HepG2 (cell line): ENCODE data around the gene PAXX. TPM values are rescaled to one million over a fixed set of nuclear protein-coding genes. Genes with fewer than 3 reads are reported as not detected.

Source experiments
- AGO2 ChIP-seq: fragments of 200-400 bp; formaldehyde crosslinking; optimal IDR thresholded peaks from 2 replicates; pipeline ENCODE3; 2017; ENCODE audit warnings: mild to moderate bottlenecking, low read depth, low read length, moderate library complexity
- AKAP8 ChIP-seq: sonication (generic); formaldehyde crosslinking; IDR thresholded peaks from 2 replicates; pipeline ENCODE4 v1.5.1; 2020; ENCODE audit warnings: mild to moderate bottlenecking, missing genetic modification reagents
- CHCHD3 ChIP-seq: sonication (generic); formaldehyde crosslinking; IDR thresholded peaks from 2 replicates; pipeline ENCODE4 v1.8.0; 2022; ENCODE audit warnings: mild to moderate bottlenecking, missing genetic modification reagents, moderate library complexity
- GZF1 ChIP-seq: sonication (generic); formaldehyde crosslinking; IDR thresholded peaks from 2 replicates; pipeline ENCODE4 v1.5.1; 2020; ENCODE audit warnings: mild to moderate bottlenecking, missing genetic modification reagents
- HNRNPLL ChIP-seq: fragments of 200-400 bp; formaldehyde crosslinking; IDR thresholded peaks from 2 replicates; pipeline ENCODE4 v1.6.1; 2017; ENCODE audit warnings: mild to moderate bottlenecking, low read depth, low read length; ENCODE audit not compliant: poor library complexity, severe bottlenecking
- KDM5B ChIP-seq: sonication (generic); formaldehyde crosslinking; IDR thresholded peaks from 2 replicates; pipeline ENCODE4 v1.4.0; 2020; ENCODE audit warnings: missing genetic modification reagents, mild to moderate bottlenecking, borderline replicate concordance
- PATZ1 ChIP-seq: sonication (generic); formaldehyde crosslinking; IDR thresholded peaks from 2 replicates; pipeline ENCODE4 v1.4.0; 2020; ENCODE audit warnings: missing genetic modification reagents
- SP2 ChIP-seq: sonication (generic); formaldehyde crosslinking; IDR thresholded peaks from 2 replicates; pipeline ENCODE4 v1.5.1; 2020; ENCODE audit warnings: mild to moderate bottlenecking, missing genetic modification reagents
- TEAD3 ChIP-seq: optimal IDR thresholded peaks from 2 replicates; pipeline ENCODE3; 2016; ENCODE audit warnings: borderline replicate concordance
- TFDP1 ChIP-seq: IDR thresholded peaks from 2 replicates; pipeline ENCODE4 v1.6.1; 2016; ENCODE audit warnings: missing compliant biosample characterization, missing genetic modification reagents, borderline replicate concordance
- ZHX2 ChIP-seq, 2 experiments: sonication (generic) in 1 of 2; formaldehyde crosslinking in 1 of 2; IDR thresholded peaks; 2 replicates each; pipeline versions ENCODE4 v1.6.1 to v1.9.0; 2014 to 2022; ENCODE audit warnings: antibody characterized with exemption in 1 of 2, borderline replicate concordance in 1 of 2, inconsistent platforms in 1 of 2, low read depth in 1 of 2, missing genetic modification reagents in 1 of 2
- ZNF274 ChIP-seq: sonication (generic); formaldehyde crosslinking; IDR thresholded peaks from 2 replicates; pipeline ENCODE4 v1.5.1; 2020; ENCODE audit warnings: mild to moderate bottlenecking, missing genetic modification reagents
- ZNF724P ChIP-seq: sonication (generic); formaldehyde crosslinking; IDR thresholded peaks from 2 replicates; pipeline ENCODE4 v1.8.0; 2022; ENCODE audit warnings: missing genetic modification reagents, borderline replicate concordance
- polyA plus RNA-seq, 8 experiments: library from polyadenylated mRNA; depleted of rRNA in 3 of 8; stranded (reverse) in 7 of 8; unstranded in 1 of 8; fragments of >200 nt; fragmentation: Illumina TruSeq in 4 of 8; extraction: Trizol in 4 of 8; gene quantifications; 2 replicates each; pipeline versions ENCODE4 v1.2.1 to v1.2.3, GENCODE V29; 2011 to 2016; ENCODE audit warnings: low read depth in 4 of 8, missing spikeins in 1 of 8, mixed read lengths in 1 of 8; ENCODE audit not compliant: insufficient read depth in 1 of 8
- total RNA-seq, 5 experiments: library from RNA; depleted of rRNA; stranded (reverse); fragments of >200 nt; fragmentation: Illumina TruSeq; extraction: Trizol; gene quantifications; 2 replicates each; pipeline ENCODE4 v1.2.3, GENCODE V29; 2016; ENCODE audit warnings: low read depth in 1 of 5
- TF ChIP-seq, protein P1 (sequence below): sonication (generic); formaldehyde crosslinking; IDR thresholded peaks from 2 replicates; pipeline ENCODE4 v1.4.0; 2020; ENCODE audit warnings: missing genetic modification reagents

Gene PAXX
- total and polyA plus RNA-seq, 2 of the 13 experiments (the other 11 are each of a cell fraction or from before 2014, with no cell fraction given): 14.0 to 31.9 TPM

- TF ChIP-seq PATZ1 (CRISPR knock-in tag) (peak; percentile 67), GZF1 (CRISPR knock-in tag) (0 out of 2 replicates have a peak, but pooled peaks have one; percentile 40), TEAD3 (CRISPR knock-in tag) (peak; percentile 43), HNRNPLL (peak; percentile 24), ZHX2 (IDR thresholded peaks at IDR 0.05; ENCODE audit: low read depth) (0 out of 2 replicates have a peak, but pooled peaks have one; percentile 37), ZHX2 (CRISPR knock-in tag; IDR thresholded peaks at IDR 0.05; ENCODE audit: borderline replicate concordance) (no peak), CHCHD3 (CRISPR knock-in tag) (no peak), ZNF274 (CRISPR knock-in tag) (0 out of 2 replicates have a peak, but pooled peaks have one; percentile 52), KDM5B (0 out of 2 replicates have a peak, but pooled peaks have one; percentile 17), TFDP1 (peak; percentile 54; the same call in 1 of the 2 replicates), SP2 (CRISPR knock-in tag) (no peak), AGO2 (no peak), AKAP8 (CRISPR knock-in tag) (no peak), ZNF724P (CRISPR knock-in tag) (0 out of 2 replicates have a peak, but pooled peaks have one; percentile 66)
- TF ChIP-seq, protein P1, sequence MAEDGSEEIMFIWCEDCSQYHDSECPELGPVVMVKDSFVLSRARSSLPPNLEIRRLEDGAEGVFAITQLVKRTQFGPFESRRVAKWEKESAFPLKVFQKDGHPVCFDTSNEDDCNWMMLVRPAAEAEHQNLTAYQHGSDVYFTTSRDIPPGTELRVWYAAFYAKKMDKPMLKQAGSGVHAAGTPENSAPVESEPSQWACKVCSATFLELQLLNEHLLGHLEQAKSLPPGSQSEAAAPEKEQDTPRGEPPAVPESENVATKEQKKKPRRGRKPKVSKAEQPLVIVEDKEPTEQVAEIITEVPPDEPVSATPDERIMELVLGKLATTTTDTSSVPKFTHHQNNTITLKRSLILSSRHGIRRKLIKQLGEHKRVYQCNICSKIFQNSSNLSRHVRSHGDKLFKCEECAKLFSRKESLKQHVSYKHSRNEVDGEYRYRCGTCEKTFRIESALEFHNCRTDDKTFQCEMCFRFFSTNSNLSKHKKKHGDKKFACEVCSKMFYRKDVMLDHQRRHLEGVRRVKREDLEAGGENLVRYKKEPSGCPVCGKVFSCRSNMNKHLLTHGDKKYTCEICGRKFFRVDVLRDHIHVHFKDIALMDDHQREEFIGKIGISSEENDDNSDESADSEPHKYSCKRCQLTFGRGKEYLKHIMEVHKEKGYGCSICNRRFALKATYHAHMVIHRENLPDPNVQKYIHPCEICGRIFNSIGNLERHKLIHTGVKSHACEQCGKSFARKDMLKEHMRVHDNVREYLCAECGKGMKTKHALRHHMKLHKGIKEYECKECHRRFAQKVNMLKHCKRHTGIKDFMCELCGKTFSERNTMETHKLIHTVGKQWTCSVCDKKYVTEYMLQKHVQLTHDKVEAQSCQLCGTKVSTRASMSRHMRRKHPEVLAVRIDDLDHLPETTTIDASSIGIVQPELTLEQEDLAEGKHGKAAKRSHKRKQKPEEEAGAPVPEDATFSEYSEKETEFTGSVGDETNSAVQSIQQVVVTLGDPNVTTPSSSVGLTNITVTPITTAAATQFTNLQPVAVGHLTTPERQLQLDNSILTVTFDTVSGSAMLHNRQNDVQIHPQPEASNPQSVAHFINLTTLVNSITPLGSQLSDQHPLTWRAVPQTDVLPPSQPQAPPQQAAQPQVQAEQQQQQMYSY (CRISPR knock-in tag): no peak
Measured at GRCh38 chr9:136945333-136946227, 46.6 kb upstream of the PAXX start (continued).
